Frontal cortex (tissue), 4 donors: ENCODE measurements around the gene WDR62. TPM values are rescaled to one million over a fixed set of nuclear protein-coding genes. Genes with fewer than 3 reads are reported as not detected.
"Not testable (repeated sequence)": the region's sequence is repeated elsewhere in the genome, so short reads cannot be mapped to it uniquely, and the experiment has no call there.

ENCODE experiments used
- DNase-seq, 2 donors: peaks; one replicate each; pipeline ENCODE4 v3.0.0; 2012; ENCODE audit warnings: low spot score in 2 of 2
- FAIRE-seq: peaks from 2 replicates; lab custom pipeline; 2012; peaks lifted over from hg19 to GRCh38; lab: Jason Lieb, UNC
- total RNA-seq: library from RNA; depleted of rRNA; stranded (reverse); fragments of >200 nt; gene quantifications from one replicate; pipeline ENCODE4 v1.2.3, GENCODE V29; 2014
- donor health status: control.
- donor health status: control.
- donor health status: control.

Gene WDR62
- total RNA-seq, 1 donor from 2014 or later: 0.82 TPM

- not testable (repeated sequence) for FAIRE-seq, DNase-seq
Measured at GRCh38 chr19:36068810-36069499, 14.3 kb downstream of the WDR62 start.

- DNase-seq (no peak), FAIRE-seq (no peak)
Measured at GRCh38 chr19:36072081-36072480, 17.4 kb downstream of the WDR62 start.

- no peak for DNase-seq
- FAIRE-seq: no peak
Measured at GRCh38 chr19:36073121-36073876, 18.6 kb downstream of the WDR62 start.

- no peak for DNase-seq
- no peak for FAIRE-seq
Measured at GRCh38 chr19:36079389-36079945, 24.8 kb downstream of the WDR62 start.

DNA sequence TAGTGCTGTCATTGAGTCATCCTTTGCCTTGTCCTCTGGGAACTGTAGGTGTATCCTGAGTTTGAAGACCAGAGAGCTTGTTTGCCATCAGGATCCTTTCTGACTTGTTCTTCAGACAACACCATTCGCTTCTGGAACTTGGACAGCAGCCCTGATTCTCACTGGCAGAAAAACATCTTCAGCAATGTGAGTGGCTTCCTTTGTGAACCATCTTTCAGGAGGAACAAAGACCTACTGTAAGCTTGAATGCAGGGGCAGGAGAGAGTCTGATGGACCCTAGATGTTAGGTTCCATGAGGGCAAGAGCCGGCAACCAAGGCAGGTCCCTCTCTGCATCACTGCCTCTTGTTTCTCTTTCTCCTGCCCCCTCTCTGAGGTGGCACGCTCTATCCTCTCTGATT lies 26.7 kb downstream of the WDR62 start:
- no peak for FAIRE-seq
- no peak for DNase-seq

- no peak for DNase-seq
- no peak for FAIRE-seq
Measured at GRCh38 chr19:36081894-36082293, 27.2 kb downstream of the WDR62 start.

DNA sequence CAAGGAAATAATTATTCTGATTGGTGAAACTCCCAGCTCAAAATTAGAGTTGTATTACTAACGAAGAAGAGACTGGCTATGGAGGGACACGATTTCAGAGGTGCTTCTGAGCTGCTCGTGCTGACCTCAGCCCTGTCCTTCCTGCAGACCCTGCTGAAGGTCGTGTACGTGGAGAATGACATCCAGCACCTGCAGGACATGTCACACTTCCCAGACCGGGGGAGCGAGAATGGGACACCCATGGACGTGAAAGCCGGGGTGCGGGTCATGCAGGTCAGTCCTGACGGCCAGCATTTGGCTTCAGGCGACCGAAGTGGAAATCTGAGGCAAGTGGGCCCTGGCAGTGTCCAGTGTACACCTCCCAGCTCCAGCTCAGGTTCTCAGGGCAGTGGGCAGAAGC lies 28.2 kb downstream of the WDR62 start:
- FAIRE-seq (no peak), DNase-seq (no peak)

- no peak for FAIRE-seq
Measured at GRCh38 chr19:36084231-36085009, 29.7 kb downstream of the WDR62 start.

GRCh38 chr19:36086326-36086725 lies 31.6 kb downstream of the WDR62 start:
- DNase-seq (no peak), FAIRE-seq (no peak)

More at GRCh38 chr19:36084231-36085009, 29.7 kb downstream of the WDR62 start:
- DNase-seq: no peak

DNA sequence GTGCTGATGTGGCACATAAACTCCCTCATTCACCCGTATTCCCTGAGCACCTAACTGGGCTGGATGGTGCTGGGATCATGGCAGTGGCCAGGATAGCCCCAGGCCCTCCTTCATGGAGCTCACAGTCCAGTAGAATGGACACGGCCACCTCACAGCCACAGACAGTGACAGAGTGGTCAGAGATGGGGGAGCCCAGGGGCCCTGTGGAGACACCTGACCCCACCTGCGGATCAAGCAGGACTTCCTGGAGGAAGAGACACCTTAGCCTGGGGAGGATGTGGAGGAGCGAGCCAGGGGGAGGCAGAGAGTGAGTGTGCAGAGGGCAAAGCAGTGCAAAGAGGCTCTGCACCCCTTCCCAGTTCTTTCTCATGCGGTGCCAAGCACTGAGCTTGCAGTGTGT lies 35.1 kb downstream of the WDR62 start:
- DNase-seq: no peak
- no peak for FAIRE-seq

GRCh38 chr19:36090910-36091695 lies 36.4 kb downstream of the WDR62 start:
- DNase-seq (no peak), FAIRE-seq (no peak)

DNA sequence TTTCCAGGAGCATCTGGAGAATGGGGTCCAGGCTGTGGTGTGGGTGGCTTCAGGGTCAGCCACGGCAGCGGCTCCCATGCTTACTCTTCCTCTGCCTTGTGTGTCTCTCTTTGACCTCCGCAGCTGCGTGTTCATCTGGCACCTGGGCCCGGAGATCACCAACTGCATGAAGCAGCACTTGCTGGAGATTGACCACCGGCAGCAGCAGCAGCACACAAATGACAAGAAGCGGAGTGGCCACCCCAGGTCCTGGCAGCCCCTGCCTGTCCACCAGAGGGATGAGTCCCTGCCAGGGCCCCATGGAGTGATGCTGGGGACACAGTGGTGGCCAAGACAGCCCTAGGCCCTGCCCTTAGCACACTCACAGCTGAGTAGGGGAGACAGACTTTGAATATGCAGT lies 37.9 kb downstream of the WDR62 start:
- no peak for DNase-seq
- FAIRE-seq: no peak

- DNase-seq (no peak), FAIRE-seq (no peak)
Measured at GRCh38 chr19:36093146-36093662, 38.5 kb downstream of the WDR62 start.

GRCh38 chr19:36093687-36094086 lies 39.0 kb downstream of the WDR62 start:
- FAIRE-seq (no peak), DNase-seq (no peak)

GRCh38 chr19:36097036-36097435 lies 42.3 kb downstream of the WDR62 start:
- peak; percentile 36 for FAIRE-seq
- DNase-seq: peak; percentile 54 to 71

DNA sequence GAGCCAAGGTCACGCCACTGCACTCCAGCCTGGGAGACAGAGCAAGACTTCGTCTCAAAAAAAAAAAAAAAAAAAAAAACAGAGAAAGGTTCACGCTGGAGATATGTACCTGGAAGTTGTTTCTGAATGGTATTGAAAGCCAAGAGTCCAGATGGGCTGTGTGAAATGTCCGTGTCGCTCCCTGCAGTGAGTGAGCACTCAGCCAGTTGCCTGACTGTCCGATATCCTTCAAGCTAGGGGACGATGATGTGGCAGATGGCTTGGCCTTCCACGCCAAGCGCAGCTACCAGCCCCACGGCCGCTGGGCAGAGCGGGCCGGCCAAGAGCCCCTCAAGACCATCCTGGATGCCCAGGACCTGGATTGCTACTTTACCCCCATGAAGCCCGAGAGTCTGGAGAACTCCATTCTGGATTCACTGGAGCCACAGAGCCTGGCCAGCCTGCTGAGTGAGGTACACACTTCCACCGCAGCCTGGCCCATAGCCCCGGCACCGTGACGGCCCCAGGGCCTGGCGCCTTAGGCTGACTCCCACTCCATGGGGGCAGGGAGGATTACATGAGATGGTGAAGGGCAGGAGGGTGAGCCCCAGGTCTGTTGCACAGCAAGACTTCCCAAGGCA lies 44.6 kb downstream of the WDR62 start:
- FAIRE-seq: no peak
- no peak for DNase-seq

- DNase-seq: no peak
- FAIRE-seq: no peak
Measured at GRCh38 chr19:36100476-36100875, 45.8 kb downstream of the WDR62 start.

DNA sequence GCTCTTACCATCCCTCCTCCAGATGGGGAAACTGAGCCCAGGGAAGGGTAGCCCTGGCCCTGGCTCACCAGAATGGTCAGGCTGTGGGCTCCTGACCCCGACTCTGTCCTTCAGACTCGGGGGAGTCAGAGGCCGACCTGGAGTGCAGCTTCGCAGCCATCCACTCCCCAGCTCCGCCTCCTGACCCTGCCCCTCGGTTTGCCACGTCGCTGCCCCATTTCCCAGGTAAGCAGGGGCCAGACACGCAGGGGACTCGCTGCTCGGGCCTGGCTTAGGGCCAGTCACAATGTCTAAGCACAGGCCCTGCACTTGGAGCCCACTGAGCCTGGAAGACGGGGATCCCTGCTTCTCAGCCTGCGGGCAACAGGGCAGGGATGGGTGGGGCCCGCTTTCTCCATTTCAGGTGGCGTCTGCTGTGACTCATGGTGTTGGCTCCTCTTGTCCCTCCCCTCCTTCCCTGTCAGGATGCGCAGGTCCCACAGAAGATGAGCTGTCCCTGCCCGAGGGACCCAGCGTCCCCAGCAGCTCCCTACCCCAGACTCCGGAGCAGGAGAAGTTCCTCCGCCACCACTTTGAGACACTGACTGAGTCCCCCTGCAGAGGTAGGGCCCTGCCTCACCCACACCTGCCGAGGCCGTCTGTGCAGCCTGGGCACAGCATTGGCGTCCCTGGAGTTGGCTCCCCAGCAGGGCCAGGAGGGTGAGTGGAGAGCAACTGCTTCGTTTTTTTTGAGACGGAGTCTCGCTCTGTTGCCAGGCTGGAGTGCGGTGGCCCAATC lies 47.0 kb downstream of the WDR62 start:
- FAIRE-seq (no peak), DNase-seq (no peak)
